IMR-90 (cell line): ENCODE results near the gene RB1.

Experiments
- CEBPB ChIP-seq: IDR thresholded peaks from 2 replicates; pipeline ENCODE4 v1.6.1; 2012; ENCODE audit warnings: low read depth, low read length, improper control_type of control experiment
- CTCF ChIP-seq: conservative IDR thresholded peaks from 2 replicates; pipeline ENCODE4 v1.5.1; 2012; ENCODE audit warnings: mild to moderate bottlenecking, low read depth, low read length, improper control_type of control experiment
- ELK1 ChIP-seq: fragments of 150-350 bp; IDR thresholded peaks from 2 replicates; pipeline ENCODE4 v1.6.1; 2016; ENCODE audit warnings: low read depth, mild to moderate bottlenecking, low read length, moderate library complexity, borderline replicate concordance
- MAFK ChIP-seq: IDR thresholded peaks from 2 replicates; pipeline ENCODE4 v1.6.1; 2012; ENCODE audit warnings: low read depth, low read length, improper control_type of control experiment
- MXI1 ChIP-seq: IDR thresholded peaks from 2 replicates; pipeline ENCODE4 v1.6.1; 2012; ENCODE audit warnings: low read depth, mild to moderate bottlenecking, low read length, moderate library complexity, borderline replicate concordance
- NFE2L2 ChIP-seq: fragments of 150-350 bp; IDR thresholded peaks from 2 replicates; pipeline ENCODE4 v1.6.1; 2016; ENCODE audit warnings: low read depth, mild to moderate bottlenecking, low read length
- POLR2A ChIP-seq: IDR thresholded peaks from 2 replicates; pipeline ENCODE4 v1.6.1; 2012; ENCODE audit warnings: mild to moderate bottlenecking, low read depth, low read length
- SMC3 ChIP-seq: fragments of 150-350 bp; IDR thresholded peaks from 2 replicates; pipeline ENCODE4 v1.6.1; 2016; ENCODE audit warnings: low read depth, mild to moderate bottlenecking, antibody characterized with exemption, low read length, moderate library complexity
- USF2 ChIP-seq: fragments of 150-350 bp; IDR thresholded peaks from 2 replicates; pipeline ENCODE4 v1.6.1; 2017; ENCODE audit warnings: mild to moderate bottlenecking, antibody characterized with exemption, low read length, low read depth

GRCh38 chr13:48496271-48497161, 193.0 kb downstream of the RB1 start:
- no peak for TF ChIP-seq CTCF
- no peak for TF ChIP-seq POLR2A
- no peak for TF ChIP-seq CEBPB
- TF ChIP-seq ELK1 = no peak
- no peak for TF ChIP-seq MXI1
- TF ChIP-seq USF2 = no peak
- no peak for TF ChIP-seq MAFK
- no peak for TF ChIP-seq SMC3
- TF ChIP-seq NFE2L2 = no peak
